Measurements from ENCODE around the gene DVL1.
A peak's percentile ranks its signal among the peaks of the same experiment; 100 is the strongest.

The DVL1 gene

DNA sequence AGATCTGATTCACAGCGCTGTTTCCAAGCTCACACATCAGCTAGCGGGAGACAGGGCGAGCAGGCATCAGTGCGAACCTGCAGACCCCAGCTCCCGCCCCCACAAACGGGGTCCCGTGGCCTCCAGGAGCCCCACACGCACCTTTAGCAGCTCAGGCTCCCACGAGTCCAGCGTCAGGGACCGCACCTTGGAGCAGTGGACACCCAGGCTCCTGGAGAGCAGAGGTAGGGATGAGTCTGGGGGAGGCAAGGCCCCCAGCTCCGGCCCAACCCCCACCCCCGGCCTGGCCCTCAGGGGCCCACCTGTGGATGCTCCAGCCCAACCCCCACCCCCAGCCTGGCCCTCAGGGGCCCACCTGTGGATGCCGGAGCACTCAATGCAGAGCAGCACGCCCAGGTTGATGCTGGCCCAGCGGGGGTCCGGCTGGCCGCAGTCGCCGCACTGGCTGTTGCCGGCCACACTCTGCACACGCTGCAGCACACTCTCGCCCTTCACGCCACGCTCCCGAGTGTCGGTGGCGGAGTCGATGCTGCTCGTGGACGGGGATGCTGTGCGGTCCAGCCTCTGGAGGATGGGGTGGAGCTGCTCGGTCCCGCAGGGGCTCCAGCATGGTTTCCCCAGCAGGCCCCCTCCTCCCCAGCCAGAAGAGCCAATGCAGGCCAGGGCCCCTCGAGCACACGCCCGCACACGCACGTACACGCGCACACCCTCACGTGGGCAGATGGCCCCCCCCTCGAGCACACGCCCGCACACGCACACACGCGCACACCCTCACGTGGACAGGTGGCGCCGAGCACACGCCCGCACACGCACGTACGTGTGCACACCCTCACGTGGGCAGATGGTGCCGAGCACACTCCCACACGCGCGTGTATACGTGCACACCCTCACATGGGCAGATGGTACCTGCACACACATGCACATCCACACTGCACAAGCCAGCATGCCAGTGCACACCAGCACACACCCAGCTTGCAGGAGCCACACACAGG lies 52.9 kb downstream of the DVL1 start:
- DNase-seq (ENCODE audit: low spot score): no peak

DNA sequence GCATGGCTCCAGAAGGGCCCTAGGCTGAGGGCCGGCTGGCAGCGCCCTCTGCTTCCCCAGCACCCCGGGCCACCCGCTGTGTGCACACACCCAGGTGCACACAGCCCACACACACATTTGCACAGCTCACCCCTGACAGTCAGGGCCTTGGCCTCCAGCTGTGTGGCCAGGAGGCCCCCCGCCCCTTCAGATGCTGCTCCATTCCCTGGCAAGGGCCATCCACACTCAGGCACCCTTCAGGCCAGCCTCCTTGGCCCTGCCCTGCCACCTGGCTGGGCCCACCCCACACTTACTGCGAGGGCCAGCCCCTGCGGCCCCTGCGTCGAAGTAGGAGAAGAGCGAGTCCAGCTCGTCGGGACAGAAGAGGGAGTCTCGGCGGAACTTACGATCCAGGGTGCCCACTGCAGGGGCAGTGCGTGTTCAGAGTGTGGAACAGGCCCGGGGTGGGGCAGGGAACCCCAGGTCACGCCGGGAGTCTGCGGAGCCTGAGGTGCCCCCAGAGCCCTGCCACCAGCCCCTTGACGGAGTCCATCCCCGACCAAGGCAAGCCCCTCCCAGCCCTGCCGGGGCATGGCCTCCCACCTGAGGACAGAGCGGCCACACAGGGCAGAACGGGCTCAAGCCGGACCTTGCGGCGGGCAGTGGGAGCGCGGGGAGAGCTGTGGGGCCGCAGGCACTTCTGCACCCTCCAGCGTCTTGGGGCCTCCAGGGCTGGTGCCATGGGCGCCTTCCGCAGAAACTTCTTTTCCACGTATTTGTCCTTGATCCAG lies 53.9 kb downstream of the DVL1 start:
- DNase-seq (ENCODE audit: low spot score): no peak

DNA sequence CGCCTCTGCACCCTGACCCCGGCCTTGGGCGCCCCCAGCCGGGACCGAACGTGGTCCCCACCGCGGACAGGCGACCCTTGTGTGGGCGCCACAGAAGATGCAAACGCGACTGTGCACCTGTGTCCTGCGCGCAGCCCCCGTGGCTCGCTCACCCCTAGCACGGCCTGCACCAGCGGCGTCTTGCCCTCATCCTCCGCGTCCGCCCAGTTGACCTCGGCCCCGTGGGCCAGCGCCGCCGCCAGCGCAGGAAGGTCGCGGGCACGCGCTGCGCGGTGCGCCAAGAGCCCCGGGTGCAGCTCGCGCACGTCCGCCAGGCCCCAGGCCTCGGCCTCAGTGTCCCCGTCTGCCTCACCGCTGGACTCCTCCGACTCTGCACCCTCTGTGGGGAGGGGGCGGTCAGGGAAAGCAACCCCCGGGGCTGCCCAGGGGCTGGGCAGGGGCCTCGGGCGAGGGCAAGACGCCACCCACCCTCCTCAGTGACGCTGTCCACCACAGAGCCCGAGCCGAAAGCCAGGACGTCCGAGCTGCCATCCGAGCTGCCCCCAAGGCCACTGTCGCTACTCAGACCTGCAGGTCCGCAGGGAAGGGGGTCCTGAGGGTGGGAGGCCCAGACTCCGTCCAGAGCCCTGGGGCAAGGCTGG lies 54.8 kb downstream of the DVL1 start:
- no peak for DNase-seq (ENCODE audit: low spot score)

DNA sequence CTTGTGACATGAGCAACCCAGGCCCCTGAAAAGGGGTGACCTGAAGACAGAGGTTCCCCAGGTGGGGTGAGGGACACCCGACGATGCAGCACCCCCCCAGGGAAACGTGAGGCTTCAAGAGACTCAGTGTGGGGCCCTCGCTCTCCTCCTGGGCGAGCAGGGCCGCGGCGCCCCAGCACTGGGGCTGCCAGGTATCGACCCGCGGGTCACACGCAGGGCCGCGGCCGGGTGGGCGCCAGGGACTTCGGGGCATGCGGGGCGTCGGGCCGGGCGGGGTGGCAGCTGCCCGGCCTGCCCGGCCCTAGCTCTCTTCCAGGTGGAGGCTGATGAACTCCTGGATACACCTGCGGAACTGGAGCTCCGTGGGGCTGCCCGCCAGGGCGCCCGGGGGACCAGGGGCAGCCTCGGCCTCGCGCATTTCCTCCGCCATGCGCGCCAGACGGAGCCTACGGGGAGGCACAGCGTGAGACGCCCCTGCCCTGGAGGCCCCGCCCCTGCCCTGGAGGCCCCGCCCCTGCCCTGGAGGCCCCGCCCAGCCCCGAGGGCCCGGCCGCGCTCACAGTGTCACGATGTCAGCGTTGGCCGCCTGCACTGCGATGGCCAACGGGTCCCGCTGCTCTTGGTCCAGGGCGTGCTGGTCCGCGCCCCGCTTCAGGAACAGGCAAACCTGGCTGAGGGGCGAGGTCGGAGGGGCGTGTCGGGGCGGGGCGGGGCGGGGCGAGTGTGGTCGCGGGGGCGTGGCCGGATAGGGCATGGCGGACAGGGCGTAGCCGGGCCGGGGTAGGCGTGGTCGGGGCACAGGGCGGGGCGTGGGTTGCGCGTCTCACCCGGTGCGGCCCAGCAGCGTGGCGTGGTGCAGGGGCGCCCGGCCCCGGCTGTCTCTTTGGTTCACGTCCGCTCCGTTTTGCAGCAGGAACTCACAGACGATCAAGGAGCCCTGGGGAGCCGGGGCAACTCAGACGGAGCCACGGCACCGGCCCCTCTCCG lies 55.7 kb downstream of the DVL1 start:
- no peak for DNase-seq (ENCODE audit: low spot score)

DNA sequence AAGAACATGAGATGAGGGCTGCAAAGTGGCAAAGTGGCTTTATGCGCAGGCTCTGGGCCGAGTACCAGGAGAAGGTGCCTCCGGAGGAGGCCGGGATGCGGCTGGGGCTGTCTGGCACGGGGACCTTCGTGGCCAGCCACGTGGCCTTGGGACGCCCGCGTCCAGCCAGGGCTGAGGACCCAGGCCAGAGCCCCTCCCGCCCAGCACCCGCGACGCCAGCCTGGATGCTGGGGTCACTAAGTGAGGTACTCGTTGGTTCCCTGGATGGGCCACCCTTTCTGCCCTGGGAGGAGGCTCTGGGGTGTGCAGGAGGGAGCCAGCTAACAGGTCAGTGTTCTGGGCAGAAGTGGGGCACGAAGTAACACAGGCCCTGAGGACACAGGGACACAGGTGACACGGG lies 56.4 kb downstream of the DVL1 start:
- DNase-seq (ENCODE audit: low spot score): no peak

DNA sequence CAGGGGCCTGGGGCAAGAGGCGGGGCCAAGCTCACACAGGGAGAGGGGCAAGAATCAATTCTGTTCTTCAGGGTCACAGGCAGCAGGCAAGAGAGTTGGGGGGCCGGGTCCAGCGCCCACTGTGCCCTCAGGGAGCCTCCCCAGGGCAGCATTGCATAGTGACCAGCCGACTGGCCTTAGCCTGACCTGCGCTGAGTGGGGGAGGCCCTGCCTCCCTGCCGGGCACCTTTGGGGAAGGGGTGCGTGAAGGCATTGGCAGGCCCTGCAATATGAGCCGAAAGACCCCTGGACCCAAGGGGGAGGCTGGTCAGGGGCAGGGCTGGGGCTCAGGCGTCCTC lies 56.8 kb downstream of the DVL1 start:
- DNase-seq (ENCODE audit: low spot score): no peak

DNA sequence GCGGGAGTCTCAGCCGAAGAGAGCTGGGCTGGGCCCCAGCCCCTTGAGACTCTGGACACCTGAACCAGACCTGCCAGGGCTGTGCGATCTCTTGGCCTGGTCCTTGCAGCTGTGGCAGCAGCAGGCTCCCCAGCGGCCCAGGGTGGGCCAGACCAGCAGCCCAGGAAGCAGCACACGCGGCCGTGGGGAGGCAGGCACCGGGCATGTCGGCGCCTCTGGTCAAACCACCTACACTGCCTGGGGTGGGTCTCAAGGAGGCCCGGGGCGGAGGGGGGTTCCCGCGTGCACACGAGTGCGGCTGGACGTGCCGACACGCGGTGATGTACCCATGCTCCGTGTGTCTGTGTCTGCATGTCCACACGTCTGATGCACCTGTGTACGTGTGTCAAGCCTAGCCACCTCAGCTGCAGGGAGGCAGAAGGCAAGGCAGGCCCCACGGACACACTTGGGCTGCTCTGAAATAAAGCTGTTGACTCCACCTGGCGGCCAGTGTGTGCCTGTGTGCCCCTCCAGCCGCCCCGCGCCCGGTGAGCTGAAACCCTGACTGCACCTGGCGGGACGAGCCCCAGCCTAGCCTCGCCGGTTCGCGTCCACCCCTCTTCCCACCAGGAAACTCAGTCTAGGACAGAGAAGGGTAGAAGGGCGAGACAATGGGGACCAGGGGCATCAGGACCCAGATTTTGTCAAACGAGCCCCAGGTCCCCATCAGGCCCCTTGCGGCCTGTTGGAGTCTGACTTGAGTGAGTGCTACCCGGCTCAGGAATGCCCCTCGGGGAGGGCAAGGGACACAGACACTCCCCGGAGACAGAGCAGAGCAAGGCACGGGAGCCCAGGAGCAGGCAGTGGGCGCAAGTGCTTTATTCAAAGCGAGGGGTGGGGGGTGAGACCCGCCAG lies 57.4 kb downstream of the DVL1 start:
- peak; percentile 64 for DNase-seq (ENCODE audit: low spot score)

DNA sequence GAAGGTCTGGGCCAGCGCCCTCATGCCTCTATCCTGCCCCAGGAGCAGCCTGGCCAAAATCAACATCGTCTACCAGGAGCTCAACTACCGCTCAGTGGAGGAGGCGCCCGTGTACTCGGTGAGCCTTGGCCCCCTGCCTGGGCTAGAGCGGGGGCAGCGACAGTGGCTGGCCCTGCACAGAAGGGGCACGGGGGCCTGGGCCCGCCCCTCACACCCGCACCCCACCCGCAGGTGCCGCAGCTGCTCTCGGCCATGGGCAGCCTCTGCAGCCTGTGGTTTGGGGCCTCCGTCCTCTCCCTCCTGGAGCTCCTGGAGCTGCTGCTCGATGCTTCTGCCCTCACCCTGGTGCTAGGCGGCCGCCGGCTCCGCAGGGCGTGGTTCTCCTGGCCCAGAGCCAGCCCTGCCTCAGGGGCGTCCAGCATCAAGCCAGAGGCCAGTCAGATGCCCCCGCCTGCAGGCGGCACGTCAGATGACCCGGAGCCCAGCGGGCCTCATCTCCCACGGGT lies 58.1 kb downstream of the DVL1 start:
- no peak for DNase-seq (ENCODE audit: low spot score)

DNA sequence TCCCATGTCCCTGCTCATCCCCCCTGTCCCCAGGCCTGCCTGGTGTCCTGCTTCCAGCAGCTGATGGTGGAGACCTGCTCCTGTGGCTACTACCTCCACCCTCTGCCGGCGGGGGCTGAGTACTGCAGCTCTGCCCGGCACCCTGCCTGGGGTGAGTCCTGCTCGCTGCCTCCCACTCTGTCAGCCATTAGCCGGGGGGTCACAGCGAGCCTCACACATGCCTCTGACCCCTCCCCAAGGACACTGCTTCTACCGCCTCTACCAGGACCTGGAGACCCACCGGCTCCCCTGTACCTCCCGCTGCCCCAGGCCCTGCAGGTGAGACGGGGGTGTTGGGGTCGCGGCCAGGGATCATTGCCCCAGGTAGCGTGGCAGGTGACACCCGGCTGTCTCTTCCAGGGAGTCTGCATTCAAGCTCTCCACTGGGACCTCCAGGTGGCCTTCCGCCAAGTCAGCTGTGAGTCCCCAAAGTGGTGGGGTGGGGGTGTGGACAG lies 58.9 kb downstream of the DVL1 start:
- DNase-seq (ENCODE audit: low spot score): peak; percentile 92

DNA sequence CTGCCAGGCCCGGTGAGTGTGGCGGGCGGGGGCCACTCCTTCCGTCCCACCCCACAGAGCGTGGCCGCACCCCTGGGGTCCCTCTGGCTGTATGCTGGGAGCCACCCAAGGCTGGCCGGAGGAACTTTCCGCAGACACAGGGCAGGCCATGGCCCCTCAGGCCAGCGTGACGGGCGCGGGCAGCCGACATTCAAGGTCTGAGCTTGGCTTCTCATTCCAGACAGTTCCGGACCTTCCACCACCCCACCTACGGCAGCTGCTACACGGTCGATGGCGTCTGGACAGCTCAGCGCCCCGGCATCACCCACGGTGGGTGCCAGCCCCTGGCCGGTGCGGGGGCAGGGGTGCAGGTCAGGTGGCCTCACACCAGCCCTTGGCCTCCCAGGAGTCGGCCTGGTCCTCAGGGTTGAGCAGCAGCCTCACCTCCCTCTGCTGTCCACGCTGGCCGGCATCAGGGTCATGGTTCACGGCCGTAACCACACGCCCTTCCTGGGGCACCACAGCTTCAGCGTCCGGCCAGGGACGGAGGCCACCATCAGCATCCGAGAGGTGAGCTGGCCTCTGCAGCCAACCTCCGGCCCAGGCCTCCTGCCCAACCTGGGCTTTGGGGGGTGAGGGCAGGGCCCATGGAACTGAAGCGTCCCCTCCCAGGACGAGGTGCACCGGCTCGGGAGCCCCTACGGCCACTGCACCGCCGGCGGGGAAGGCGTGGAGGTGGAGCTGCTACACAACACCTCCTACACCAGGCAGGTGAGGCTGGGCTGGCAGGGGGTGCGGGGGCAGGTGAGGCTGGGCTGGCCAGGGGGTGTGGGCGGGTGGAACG lies 61.7 kb downstream of the DVL1 start:
- DNase-seq (ENCODE audit: low spot score): no peak

DNA sequence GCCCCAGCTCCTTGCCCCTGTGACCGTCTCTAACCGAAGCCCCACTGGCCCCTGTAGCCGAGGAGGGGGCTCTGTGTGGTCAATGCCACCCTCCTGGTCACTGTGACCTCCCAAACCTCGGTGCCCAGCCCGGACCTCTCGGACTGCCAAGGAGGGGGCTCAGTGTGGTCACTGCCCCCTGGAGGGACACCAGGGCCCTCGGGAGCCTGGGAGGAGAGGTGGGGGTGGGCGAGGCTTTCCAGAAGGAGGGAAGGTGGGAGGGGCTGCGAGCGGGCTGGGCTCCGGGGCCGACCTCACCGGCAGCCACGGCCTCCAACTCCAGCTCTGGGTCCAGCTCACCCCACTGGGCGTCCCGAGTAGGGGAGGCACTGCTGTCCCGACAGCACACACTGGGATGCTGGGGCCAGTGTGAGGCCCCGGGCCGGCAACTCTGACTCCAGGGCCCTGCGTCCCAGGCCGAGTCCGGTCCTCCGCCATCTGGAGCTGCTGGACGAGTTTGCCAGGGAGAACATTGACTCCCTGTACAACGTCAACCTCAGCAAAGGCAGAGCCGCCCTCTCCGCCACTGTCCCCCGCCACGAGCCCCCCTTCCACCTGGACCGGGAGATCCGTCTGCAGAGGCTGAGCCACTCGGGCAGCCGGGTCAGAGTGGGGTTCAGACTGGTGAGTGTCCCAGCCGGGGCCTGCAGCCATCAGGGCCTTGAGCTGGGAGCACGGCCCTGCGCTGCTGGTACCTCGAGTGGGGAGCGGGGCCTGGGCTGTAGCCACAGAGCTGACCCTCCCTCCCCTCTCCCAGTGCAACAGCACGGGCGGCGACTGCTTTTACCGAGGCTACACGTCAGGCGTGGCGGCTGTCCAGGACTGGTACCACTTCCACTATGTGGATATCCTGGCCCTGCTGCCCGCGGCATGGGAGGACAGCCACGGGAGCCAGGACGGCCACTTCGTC lies 62.6 kb downstream of the DVL1 start:
- DNase-seq (ENCODE audit: low spot score): no peak

DNA sequence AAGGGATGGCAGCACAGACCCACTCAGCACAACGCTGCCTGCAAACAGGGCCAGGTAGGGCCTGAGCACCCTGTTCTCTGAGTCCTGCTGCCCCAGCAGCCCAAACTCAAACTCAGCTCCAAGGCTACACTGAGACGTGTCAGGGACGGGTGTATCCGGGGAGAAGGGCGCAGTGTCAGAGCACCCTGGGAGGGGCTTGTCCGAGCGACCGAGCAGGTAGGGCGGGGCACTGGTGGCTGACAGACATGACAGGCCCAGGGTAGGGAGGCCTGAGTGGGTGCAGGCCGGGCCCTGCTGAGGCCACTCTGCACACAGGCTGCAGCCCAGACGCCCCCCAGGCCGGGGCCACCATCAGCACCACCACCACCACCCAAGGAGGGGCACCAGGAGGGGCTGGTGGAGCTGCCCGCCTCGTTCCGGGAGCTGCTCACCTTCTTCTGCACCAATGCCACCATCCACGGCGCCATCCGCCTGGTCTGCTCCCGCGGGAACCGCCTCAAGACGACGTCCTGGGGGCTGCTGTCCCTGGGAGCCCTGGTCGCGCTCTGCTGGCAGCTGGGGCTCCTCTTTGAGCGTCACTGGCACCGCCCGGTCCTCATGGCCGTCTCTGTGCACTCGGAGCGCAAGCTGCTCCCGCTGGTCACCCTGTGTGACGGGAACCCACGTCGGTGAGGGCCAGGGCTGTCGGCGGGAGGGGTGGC lies 63.5 kb downstream of the DVL1 start:
- DNase-seq (ENCODE audit: low spot score): no peak
